ENCODE results near the gene RFX3.

The RFX3 gene

GRCh38 chr9:3419893-3420292 lies 105.9 kb downstream of the RFX3 start:
- H3K9me3 ChIP-seq (ENCODE audit: control insufficient read depth, insufficient read depth, low read length): no peaks in the 10 kb centered on the region

GRCh38 chr9:3415906-3416305 lies 109.9 kb downstream of the RFX3 start:
- no peaks in the 10 kb centered on the region for H3K9me3 ChIP-seq (ENCODE audit: control insufficient read depth, insufficient read depth, low read length)
- H3K79me2 ChIP-seq (ENCODE audit: control insufficient read depth, low read length): no peaks in the 10 kb centered on the region
- H3F3A ChIP-seq (ENCODE audit: control insufficient read depth, insufficient read depth): no peaks in the 10 kb centered on the region
- H3K4me2 ChIP-seq (ENCODE audit: low read length): no peak overlapping the region
- H3K4me3 ChIP-seq (ENCODE audit: low read length): no peak overlapping the region
- TF ChIP-seq EZH2phosphoT487 (IDR thresholded peaks at IDR 0.05; ENCODE audit: borderline replicate concordance, low read length): no peak
- no peak for TF ChIP-seq CTCF (IDR thresholded peaks at IDR 0.05; ENCODE audit: low read depth, low read length, poor library complexity, severe bottlenecking)
- no peaks in the 10 kb centered on the region for H4K20me1 ChIP-seq (ENCODE audit: control insufficient read depth, insufficient read depth, low read depth, low read length)
- no peaks in the 10 kb centered on the region for H3K9me2 ChIP-seq (replicated peaks; ENCODE audit: control insufficient read depth, low read length)
- no peaks in the 10 kb centered on the region for H3K27me3 ChIP-seq (ENCODE audit: control insufficient read depth, low read length)
- no peak overlapping the region for H3K27ac ChIP-seq (ENCODE audit: low read depth, low read length)
- no peaks in the 10 kb centered on the region for H3K4me1 ChIP-seq (ENCODE audit: control insufficient read depth, low read length)
- no peaks in the 10 kb centered on the region for H3K36me3 ChIP-seq (ENCODE audit: control insufficient read depth, low read length)

More at GRCh38 chr9:3419893-3420292, 105.9 kb downstream of the RFX3 start:
- Histone ChIP-seq H3K4me3 (ENCODE audit: low read length) (no peak overlapping the region), H3K4me2 (ENCODE audit: low read length) (no peak overlapping the region), H3F3A (ENCODE audit: control insufficient read depth, insufficient read depth) (no peaks in the 10 kb centered on the region), H4K20me1 (ENCODE audit: control insufficient read depth, insufficient read depth, low read depth, low read length) (no peaks in the 10 kb centered on the region), H3K4me1 (ENCODE audit: control insufficient read depth, low read length) (no peaks in the 10 kb centered on the region), H3K27ac (ENCODE audit: low read depth, low read length) (no peak overlapping the region), H3K9me2 (replicated peaks; ENCODE audit: control insufficient read depth, low read length) (no peaks in the 10 kb centered on the region), H3K79me2 (ENCODE audit: control insufficient read depth, low read length) (no peaks in the 10 kb centered on the region), H3K27me3 (ENCODE audit: control insufficient read depth, low read length) (no peaks in the 10 kb centered on the region), H3K36me3 (ENCODE audit: control insufficient read depth, low read length) (no peaks in the 10 kb centered on the region)
- no peak for TF ChIP-seq CTCF (IDR thresholded peaks at IDR 0.05; ENCODE audit: low read depth, low read length, poor library complexity, severe bottlenecking)
- TF ChIP-seq EZH2phosphoT487 (IDR thresholded peaks at IDR 0.05; ENCODE audit: borderline replicate concordance, low read length): no peak

GRCh38 chr9:3413984-3414383 lies 111.8 kb downstream of the RFX3 start:
- Histone ChIP-seq H3F3A (ENCODE audit: control insufficient read depth, insufficient read depth) (no peaks in the 10 kb centered on the region), H3K9me2 (replicated peaks; ENCODE audit: control insufficient read depth, low read length) (no peaks in the 10 kb centered on the region), H3K4me2 (ENCODE audit: low read length) (no peak overlapping the region), H3K27me3 (ENCODE audit: control insufficient read depth, low read length) (no peaks in the 10 kb centered on the region), H4K20me1 (ENCODE audit: control insufficient read depth, insufficient read depth, low read depth, low read length) (no peaks in the 10 kb centered on the region), H3K79me2 (ENCODE audit: control insufficient read depth, low read length) (no peaks in the 10 kb centered on the region), H3K27ac (ENCODE audit: low read depth, low read length) (no peak overlapping the region), H3K36me3 (ENCODE audit: control insufficient read depth, low read length) (no peaks in the 10 kb centered on the region), H3K4me3 (ENCODE audit: low read length) (no peak overlapping the region), H3K9me3 (ENCODE audit: control insufficient read depth, insufficient read depth, low read length) (no peaks in the 10 kb centered on the region), H3K4me1 (ENCODE audit: control insufficient read depth, low read length) (no peaks in the 10 kb centered on the region)
- TF ChIP-seq CTCF (IDR thresholded peaks at IDR 0.05; ENCODE audit: low read depth, low read length, poor library complexity, severe bottlenecking): no peak
- no peak for TF ChIP-seq EZH2phosphoT487 (IDR thresholded peaks at IDR 0.05; ENCODE audit: borderline replicate concordance, low read length)

GRCh38 chr9:3410461-3410860 lies 115.3 kb downstream of the RFX3 start:
- Histone ChIP-seq H3K79me2 (ENCODE audit: control insufficient read depth, low read length) (no peaks in the 10 kb centered on the region), H3K27ac (ENCODE audit: low read depth, low read length) (no peak overlapping the region), H3K4me3 (ENCODE audit: low read length) (no peak overlapping the region), H3K36me3 (ENCODE audit: control insufficient read depth, low read length) (no peaks in the 10 kb centered on the region), H3K27me3 (ENCODE audit: control insufficient read depth, low read length) (no peaks in the 10 kb centered on the region), H3K4me2 (ENCODE audit: low read length) (no peak overlapping the region), H3K4me1 (ENCODE audit: control insufficient read depth, low read length) (no peaks in the 10 kb centered on the region), H3K9me2 (replicated peaks; ENCODE audit: control insufficient read depth, low read length) (no peaks in the 10 kb centered on the region), H4K20me1 (ENCODE audit: control insufficient read depth, insufficient read depth, low read depth, low read length) (no peaks in the 10 kb centered on the region), H3K9me3 (ENCODE audit: control insufficient read depth, insufficient read depth, low read length) (no peaks in the 10 kb centered on the region), H3F3A (ENCODE audit: control insufficient read depth, insufficient read depth) (no peaks in the 10 kb centered on the region)
- TF ChIP-seq EZH2phosphoT487 (IDR thresholded peaks at IDR 0.05; ENCODE audit: borderline replicate concordance, low read length) (no peak), CTCF (IDR thresholded peaks at IDR 0.05; ENCODE audit: low read depth, low read length, poor library complexity, severe bottlenecking) (no peak)

Measured in DOHH2 (cell line).